Measurements from ENCODE around the gene PODXL.

Gene PODXL

GRCh38 chr7:131600085-131600881 lies 43.9 kb upstream of the PODXL start:
- no peak for DNase-seq (ENCODE audit: low read depth)
- no peak for TF ChIP-seq CTCF (IDR thresholded peaks at IDR 0.05; ENCODE audit: insufficient read depth, low read depth, low read length, missing control alignments)
- no peak overlapping the region for H3K4me3 ChIP-seq (ENCODE audit: low read depth, low read length)

DNA sequence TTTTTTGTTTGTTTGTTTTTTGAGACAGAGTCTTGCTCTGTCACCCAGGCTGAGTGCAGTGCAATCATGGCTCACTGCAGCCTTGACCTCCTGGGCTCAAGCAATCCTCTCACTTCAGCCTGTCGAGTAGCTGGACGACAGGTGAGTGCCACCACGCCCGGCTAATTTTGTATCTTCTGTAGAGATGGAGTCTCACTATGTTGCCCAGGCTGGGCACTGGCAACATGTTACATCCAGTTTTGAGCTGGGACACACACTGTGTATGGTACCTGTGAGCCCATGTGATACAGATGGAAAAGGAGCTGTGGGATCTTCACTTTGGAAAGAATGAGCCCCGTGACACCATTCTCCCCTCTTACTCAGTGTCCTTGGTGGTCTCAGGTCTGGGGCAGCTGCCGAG lies 40.4 kb upstream of the PODXL start:
- DNase-seq (ENCODE audit: low read depth), result no peak
- no peak overlapping the region for H3K4me3 ChIP-seq (ENCODE audit: low read depth, low read length)
- no peak for TF ChIP-seq CTCF (IDR thresholded peaks at IDR 0.05; ENCODE audit: insufficient read depth, low read depth, low read length, missing control alignments)

DNA sequence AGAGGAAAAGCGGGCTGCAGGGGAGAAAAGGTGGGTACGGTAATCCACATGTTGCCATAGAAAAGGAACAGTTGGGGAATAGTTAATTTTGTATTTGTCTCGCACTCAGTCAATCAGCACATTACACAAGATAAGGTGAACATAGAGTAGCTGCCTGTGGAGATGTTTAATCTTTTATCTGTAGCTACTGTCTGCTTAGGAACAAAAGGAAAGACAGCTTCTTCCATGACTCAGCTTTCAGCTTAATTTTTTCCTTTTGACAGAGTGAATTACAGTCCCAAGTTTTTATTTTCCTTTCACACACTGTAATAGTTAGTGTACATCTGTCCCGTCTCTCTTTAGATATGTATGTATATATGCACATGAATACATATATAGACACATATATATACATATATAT lies 39.3 kb upstream of the PODXL start:
- no peak for DNase-seq (ENCODE audit: low read depth)
- no peak for TF ChIP-seq CTCF (IDR thresholded peaks at IDR 0.05; ENCODE audit: insufficient read depth, low read depth, low read length, missing control alignments)

DNA sequence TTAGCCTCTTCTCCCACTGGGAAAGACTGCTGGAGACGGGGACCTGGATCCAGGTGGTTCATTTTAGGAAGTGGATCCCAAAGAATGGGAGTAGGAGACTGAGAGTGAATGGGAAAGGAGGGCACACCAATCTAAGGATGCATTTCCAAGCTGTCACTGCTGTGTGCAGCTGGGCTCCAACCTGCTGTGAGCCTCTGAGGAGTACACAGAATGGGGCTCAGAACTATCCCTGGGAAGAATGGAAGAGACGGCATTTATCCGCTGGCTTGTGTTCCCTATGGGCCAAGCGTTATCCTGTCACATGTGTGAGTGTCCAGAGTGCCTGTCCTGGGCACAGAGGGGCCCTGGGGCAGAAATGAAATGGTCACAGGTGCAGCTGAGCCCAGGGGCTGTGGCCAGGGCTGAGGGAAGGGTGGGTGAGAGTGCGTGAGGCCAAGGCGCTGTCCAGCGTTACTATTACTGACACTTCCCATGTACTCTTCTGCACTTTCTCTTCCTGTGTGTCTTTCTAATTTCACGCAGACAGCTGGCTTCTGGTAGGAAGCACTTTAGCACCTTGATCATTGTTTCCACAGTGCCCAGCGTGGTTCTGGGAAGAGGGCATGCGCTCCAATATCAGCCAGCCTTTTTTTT lies 35.4 kb upstream of the PODXL start:
- TF ChIP-seq CTCF (IDR thresholded peaks at IDR 0.05; ENCODE audit: insufficient read depth, low read depth, low read length, missing control alignments), result no peak
- H3K4me3 ChIP-seq (ENCODE audit: low read depth, low read length), result no peak overlapping the region
- DNase-seq (ENCODE audit: low read depth), result no peak

More for the DNA sequence above, 39.3 kb upstream of the PODXL start:
- no peak overlapping the region for H3K4me3 ChIP-seq (ENCODE audit: low read depth, low read length)

DNA sequence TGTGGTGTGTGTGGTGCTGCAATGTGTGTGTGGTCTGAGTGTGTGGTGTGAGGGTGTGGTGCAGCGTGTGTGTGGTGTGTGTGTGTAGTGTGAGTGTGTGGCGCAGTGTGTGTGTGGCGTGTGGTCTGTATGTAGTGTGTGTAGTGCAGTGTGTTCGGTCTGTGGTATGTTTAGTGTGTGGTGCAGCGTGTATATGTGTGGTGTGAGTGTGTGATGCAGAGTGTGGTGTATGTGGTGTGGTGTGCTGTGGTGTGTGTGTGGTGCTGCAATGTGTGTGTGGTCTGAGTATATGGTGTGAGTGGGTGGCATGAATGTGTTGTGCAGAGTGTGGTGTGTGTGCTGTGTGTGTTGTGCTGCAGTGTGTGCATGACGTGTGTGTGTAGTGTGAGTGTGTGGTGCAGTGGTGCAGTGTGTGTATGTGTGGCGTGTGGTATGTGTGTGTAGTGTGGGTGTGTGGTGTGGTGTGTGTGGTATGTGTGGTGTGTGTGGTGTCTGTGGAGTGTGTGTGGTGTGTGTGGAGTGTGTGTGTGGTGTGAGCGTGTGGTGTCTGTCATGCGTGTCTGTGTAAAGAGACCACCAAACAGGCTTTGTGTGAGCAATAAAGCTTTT lies 31.0 kb upstream of the PODXL start:
- TF ChIP-seq CTCF (IDR thresholded peaks at IDR 0.05; ENCODE audit: insufficient read depth, low read depth, low read length, missing control alignments), result no peak
- DNase-seq (ENCODE audit: low read depth), result no peak
- H3K4me3 ChIP-seq (ENCODE audit: low read depth, low read length), result no peak overlapping the region

GRCh38 chr7:131586759-131587158 lies 30.3 kb upstream of the PODXL start:
- DNase-seq (ENCODE audit: low read depth), result no peak
- TF ChIP-seq CTCF (IDR thresholded peaks at IDR 0.05; ENCODE audit: insufficient read depth, low read depth, low read length, missing control alignments), result no peak
- H3K4me3 ChIP-seq (ENCODE audit: low read depth, low read length), result no peak overlapping the region

All from GM12865 (cell line).